Measurements from ENCODE around the gene KIF27.
"Not testable (repeated sequence)": the region's sequence is repeated elsewhere in the genome, so short reads cannot be mapped to it uniquely, and the experiment has no call there.

DNA sequence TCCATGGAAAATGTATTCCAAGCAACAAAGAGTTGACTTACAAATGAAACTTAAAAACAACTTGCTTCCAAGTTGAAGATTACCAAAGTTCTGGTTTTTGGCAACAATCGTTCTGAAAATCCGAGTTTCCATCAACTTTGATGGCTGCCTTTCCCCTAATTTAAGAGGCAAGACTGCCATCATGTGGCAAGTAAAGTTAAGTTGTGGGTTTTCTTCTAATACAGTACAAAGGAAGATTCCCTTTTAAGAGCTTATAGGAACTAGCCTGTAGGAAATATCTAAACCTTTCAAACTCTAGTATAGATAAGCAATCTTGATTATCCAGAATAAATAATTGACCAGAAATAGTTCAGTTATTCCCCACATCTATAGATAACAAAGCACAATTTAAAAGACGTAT is 9.0 kb downstream of the KIF27 start:
- TF ChIP-seq, protein P1, sequence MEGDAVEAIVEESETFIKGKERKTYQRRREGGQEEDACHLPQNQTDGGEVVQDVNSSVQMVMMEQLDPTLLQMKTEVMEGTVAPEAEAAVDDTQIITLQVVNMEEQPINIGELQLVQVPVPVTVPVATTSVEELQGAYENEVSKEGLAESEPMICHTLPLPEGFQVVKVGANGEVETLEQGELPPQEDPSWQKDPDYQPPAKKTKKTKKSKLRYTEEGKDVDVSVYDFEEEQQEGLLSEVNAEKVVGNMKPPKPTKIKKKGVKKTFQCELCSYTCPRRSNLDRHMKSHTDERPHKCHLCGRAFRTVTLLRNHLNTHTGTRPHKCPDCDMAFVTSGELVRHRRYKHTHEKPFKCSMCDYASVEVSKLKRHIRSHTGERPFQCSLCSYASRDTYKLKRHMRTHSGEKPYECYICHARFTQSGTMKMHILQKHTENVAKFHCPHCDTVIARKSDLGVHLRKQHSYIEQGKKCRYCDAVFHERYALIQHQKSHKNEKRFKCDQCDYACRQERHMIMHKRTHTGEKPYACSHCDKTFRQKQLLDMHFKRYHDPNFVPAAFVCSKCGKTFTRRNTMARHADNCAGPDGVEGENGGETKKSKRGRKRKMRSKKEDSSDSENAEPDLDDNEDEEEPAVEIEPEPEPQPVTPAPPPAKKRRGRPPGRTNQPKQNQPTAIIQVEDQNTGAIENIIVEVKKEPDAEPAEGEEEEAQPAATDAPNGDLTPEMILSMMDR (IDR thresholded peaks at IDR 0.05) = peak; percentile 18 to 71 (median 60)
- not testable (repeated sequence) for TF ChIP-seq POLR2A (IDR thresholded peaks at IDR 0.05)
